IMR-90 (cell line): ENCODE measurements around the gene SLBP. TPM values are rescaled to one million over a fixed set of nuclear protein-coding genes. Genes with fewer than 3 reads are reported as not detected.

ENCODE experiments used
- ATAC-seq: fragments of 200-7000 bp; cut with Tn5 transposase; 2 replicates; pipeline ENCODE4 v1.9.1; 2020; ENCODE audit warnings: low read depth, mild to moderate bottlenecking, moderate library complexity
- BruUV-seq: library from RNA; stranded (reverse); fragments of 400-500 nt; replicated peaks from 2 replicates; lab custom pipeline; 2021; lab: Mats Ljungman, UMichigan
- CTCF ChIA-PET: fragments of 300-600 bp; formaldehyde crosslinking; extraction: SDS; loops from one replicate; lab custom pipeline; 2021; ENCODE audit warnings: antibody characterized with exemption; lab: Yijun Ruan, JAX
- POLR2A ChIA-PET: fragments of 300-600 bp; sonication (Branson Sonifier 250); formaldehyde crosslinking; loops from one replicate; lab custom pipeline; 2022; ENCODE audit warnings: antibody characterized with exemption; ENCODE audit not compliant: unreplicated experiment; lab: Charles Lee
- DNase-seq: peaks from one replicate; pipeline ENCODE4 v3.0.0; 2013
- H2AFZ ChIP-seq: replicated peaks from 2 replicates; pipeline ENCODE3; 2013; ENCODE audit warnings: low read length, mild to moderate bottlenecking; ENCODE audit not compliant: poor library complexity
- H2AK5ac ChIP-seq: 2 replicates; pipeline ENCODE4 v1.6.1; 2013; ENCODE audit warnings: low read depth, low read length, inconsistent platforms
- H2AK9ac ChIP-seq: replicated peaks from 2 replicates; pipeline ENCODE3; 2013; ENCODE audit warnings: mild to moderate bottlenecking, low read depth, low read length, moderate library complexity; ENCODE audit not compliant: poor library complexity
- H2BK120ac ChIP-seq: 2 replicates; pipeline ENCODE4 v1.6.1; 2013; ENCODE audit warnings: low read depth, low read length, inconsistent platforms
- H2BK15ac ChIP-seq: 3 replicates; pipeline ENCODE4 v1.6.1; 2013; ENCODE audit warnings: low read depth, low read length, inconsistent platforms
- H2BK20ac ChIP-seq: 2 replicates; pipeline ENCODE4 v1.6.1; 2013; ENCODE audit warnings: low read depth, mild to moderate bottlenecking, inconsistent platforms, low read length, moderate library complexity
- H2BK5ac ChIP-seq: 2 replicates; pipeline ENCODE4 v1.6.1; 2013; ENCODE audit warnings: mild to moderate bottlenecking, low read depth, low read length, inconsistent platforms; ENCODE audit not compliant: poor library complexity, severe bottlenecking
- H3K14ac ChIP-seq: replicated peaks from 2 replicates; pipeline ENCODE4 v1.6.1; 2013; ENCODE audit warnings: low read depth, low read length, inconsistent platforms
- H3K18ac ChIP-seq: 2 replicates; pipeline ENCODE4 v1.6.1; 2013; ENCODE audit warnings: low read depth, low read length, control low read depth
- H3K23ac ChIP-seq: 2 replicates; pipeline ENCODE4 v1.6.1; 2013; ENCODE audit warnings: low read depth, low read length, inconsistent platforms
- H3K27ac ChIP-seq: 2 replicates; pipeline ENCODE4 v1.5.1; 2013; ENCODE audit warnings: mild to moderate bottlenecking, control low read depth, low read length; ENCODE audit not compliant: insufficient read depth
- H3K27me3 ChIP-seq: 2 replicates; pipeline ENCODE4 v1.6.1; 2013; ENCODE audit warnings: low read length; ENCODE audit not compliant: control insufficient read depth, insufficient read depth
- H3K36me3 ChIP-seq: 2 replicates; pipeline ENCODE4 v1.6.1; 2013; ENCODE audit warnings: low read length, mixed read lengths; ENCODE audit not compliant: control insufficient read depth, insufficient read depth
- H3K4ac ChIP-seq: 2 replicates; pipeline ENCODE4 v1.6.1; 2013; ENCODE audit warnings: low read depth, low read length, inconsistent platforms
- H3K4me1 ChIP-seq: 2 replicates; pipeline ENCODE4 v1.6.1; 2013; ENCODE audit warnings: low read length, mixed read lengths; ENCODE audit not compliant: control insufficient read depth, insufficient read depth
- H3K4me2 ChIP-seq: 2 replicates; pipeline ENCODE4 v1.6.1; 2013; ENCODE audit warnings: low read depth, mild to moderate bottlenecking, control low read depth, low read length, moderate library complexity
- H3K4me3 ChIP-seq: 2 replicates; pipeline ENCODE4 v1.5.1; 2013; ENCODE audit warnings: low read depth, mild to moderate bottlenecking, control low read depth, low read length, moderate library complexity; ENCODE audit not compliant: insufficient read depth
- H3K56ac ChIP-seq: 2 replicates; pipeline ENCODE4 v1.6.1; 2013; ENCODE audit warnings: low read length, inconsistent platforms; ENCODE audit not compliant: insufficient read depth; ENCODE audit errors: extremely low read depth
- H3K79me1 ChIP-seq, 2 experiments: 2 replicates each; pipeline ENCODE4 v1.6.1; 2013; ENCODE audit warnings: low read length in 2 of 2, inconsistent platforms in 1 of 2, low read depth in 1 of 2
- H3K9ac ChIP-seq: 2 replicates; pipeline ENCODE4 v1.6.1; 2013; ENCODE audit warnings: low read depth, low read length, control low read depth
- H3K9me1 ChIP-seq: 2 replicates; pipeline ENCODE4 v1.6.1; 2013; ENCODE audit warnings: low read length, inconsistent platforms; ENCODE audit not compliant: insufficient read depth
- H3K9me3 ChIP-seq: 2 replicates; pipeline ENCODE4 v1.6.1; 2013; ENCODE audit warnings: low read length; ENCODE audit not compliant: control insufficient read depth, insufficient read depth
- H4K20me1 ChIP-seq: 2 replicates; pipeline ENCODE4 v1.6.1; 2013; ENCODE audit warnings: low read length, inconsistent platforms; ENCODE audit not compliant: insufficient read depth
- H4K5ac ChIP-seq: 2 replicates; pipeline ENCODE4 v1.6.1; 2013; ENCODE audit warnings: mild to moderate bottlenecking, low read depth, low read length, control low read depth
- H4K8ac ChIP-seq, 2 experiments: 2 replicates each; pipeline ENCODE4 v1.6.1; 2013; ENCODE audit warnings: low read depth in 2 of 2, low read length in 2 of 2, control low read depth in 1 of 2, inconsistent platforms in 1 of 2
- H4K91ac ChIP-seq: 2 replicates; pipeline ENCODE4 v1.6.1; 2013; ENCODE audit warnings: low read depth, low read length, inconsistent platforms; ENCODE audit not compliant: insufficient read depth
- MAFK ChIP-seq: IDR thresholded peaks from 2 replicates; pipeline ENCODE4 v1.6.1; 2012; ENCODE audit warnings: low read depth, low read length, improper control_type of control experiment
- NFE2L2 ChIP-seq: fragments of 150-350 bp; IDR thresholded peaks from 2 replicates; pipeline ENCODE4 v1.6.1; 2016; ENCODE audit warnings: low read depth, mild to moderate bottlenecking, low read length
- SMC3 ChIP-seq: fragments of 150-350 bp; IDR thresholded peaks from 2 replicates; pipeline ENCODE4 v1.6.1; 2016; ENCODE audit warnings: low read depth, mild to moderate bottlenecking, antibody characterized with exemption, low read length, moderate library complexity
- WGBS, 2 experiments: methylation state at CpG; one replicate each; pipeline versions ENCODE4 v1.1.5 to v1.1.7; 2013; ENCODE audit warnings: missing lambda C conversion rate in 2 of 2; ENCODE audit not compliant: insufficient read length in 1 of 2; ENCODE audit errors: extremely low coverage in 2 of 2; 5-methylcytosine and 5-hydroxymethylcytosine counted together
- dilution Hi-C: fragments of 300-500 bp; cut with HindIII; formaldehyde crosslinking; loops from one replicate; pipeline ENCODE4 v1.14.3; 2018; ENCODE audit warnings: low sequenced_read_pairs; ENCODE audit not compliant: unreplicated experiment
- in situ Hi-C: fragments of 300-500 bp; cut with MboI; formaldehyde crosslinking; loops from 3 replicates; pipeline ENCODE4 v1.14.3; 2019; ENCODE audit warnings: low sequenced_read_pairs, inconsistent platforms, mixed read lengths
- intact Hi-C: fragments of 100-400 bp; cut with micrococcal nuclease; formaldehyde crosslinking; loops from 2 replicates; pipeline ENCODE4 v1.10.0; 2022
- polyA plus RNA-seq, 3 experiments: library from polyadenylated mRNA; depleted of rRNA; stranded (reverse); fragments of >200 nt; gene quantifications; 2 replicates each; pipeline ENCODE4 v1.2.3, GENCODE V29; 2012; ENCODE audit warnings: low replicate concordance in 1 of 3
- total RNA-seq: library from RNA; depleted of rRNA; stranded (reverse); fragments of >200 nt; gene quantifications from 2 replicates; pipeline ENCODE4 v1.2.3, GENCODE V29; 2012

Gene SLBP
- total and polyA plus RNA-seq, 2 of the 4 experiments (the other 2 are of a cell fraction) = 64.9 to 66.1 TPM

DNA sequence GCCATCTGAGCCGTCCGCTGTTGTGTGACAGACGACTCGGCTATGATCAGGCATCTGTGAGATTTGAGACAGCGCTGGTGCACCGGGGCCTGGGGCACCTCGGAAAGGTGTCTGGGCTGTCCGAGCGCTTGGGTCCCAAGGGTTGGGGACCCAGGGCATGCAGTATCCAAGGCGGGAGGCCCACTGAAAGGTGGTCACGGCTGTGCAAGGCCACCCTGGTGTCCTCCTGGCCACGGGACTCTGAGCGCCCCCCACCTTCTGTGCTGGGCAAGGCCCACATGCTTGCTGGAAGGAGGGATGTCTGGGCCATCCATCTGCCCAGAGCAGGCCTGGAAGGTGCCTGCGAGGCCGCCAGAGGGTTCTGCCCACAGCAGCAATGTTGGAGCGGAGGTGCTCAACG is 29.1 kb upstream of the SLBP start:
- dilution Hi-C loops = no loop called here

More for the DNA sequence above, 29.1 kb upstream of the SLBP start:
- Histone ChIP-seq H3K4me1 (no peaks in the 10 kb centered on the region), H2BK20ac (no peak overlapping the region), H3K14ac (no peak overlapping the region), H2BK5ac (no peak overlapping the region), H3K9ac (no peak overlapping the region), H4K20me1 (peaks cover 4% of the 10 kb centered on the region; the same call in 1 of the 2 replicates), H2AK5ac (no peak overlapping the region), H3K56ac (no peak overlapping the region), H4K8ac (no peak overlapping the region), H2BK15ac (no peak overlapping the region), H3K36me3 (peaks cover 44% of the 10 kb centered on the region), H3K9me1 (no peaks in the 10 kb centered on the region), H3K18ac (no peak overlapping the region), H3K27me3 (no peaks in the 10 kb centered on the region), H3K79me1 (peaks cover 0 to 7% of the 10 kb centered on the region in 2 experiments; a peak in 1 of 4 replicates), H2AK9ac (no peak overlapping the region), H3K27ac (no peak overlapping the region), H3K4me2 (no peak overlapping the region), H3K4me3 (no peak overlapping the region), H2BK120ac (no peak overlapping the region), H3K4ac (no peak overlapping the region), H3K9me3 (peaks cover 11% of the 10 kb centered on the region), H4K5ac (no peak overlapping the region), H2AFZ (no peak overlapping the region), H3K23ac (no peak overlapping the region), H4K91ac (no peak overlapping the region)
- in situ Hi-C loops = loop anchor here (5.0 kb wide), 2 partner anchors 71 to 161 kb away; no protein-coding TSS in a partner anchor
- no TSS peak for BruUV-seq
- ChIA-PET CTCF (no interaction called here), POLR2A (no interaction called here)
- WGBS, 2 experiments = 100% methylated on average over 6 of the region's 17 CpGs; no CpG with 5 or more reads in 1 of the 2 experiments
- TF ChIP-seq NFE2L2 (no peak), SMC3 (no peak), MAFK (no peak)
- DNase-seq (no peak), ATAC-seq (no peak)
- intact Hi-C loops = no loop called here
